ENCODE measurements around the gene GUCY1A1. TPM values are rescaled to one million over a fixed set of nuclear protein-coding genes. Genes with fewer than 3 reads are reported as not detected.

GUCY1A1 gene
- total RNA-seq, 3 donors from 2014 or later (not counting 1 experiment from before 2014, with no cell fraction given) = 4.1 to 7.4 (median 5.2) TPM

DNA sequence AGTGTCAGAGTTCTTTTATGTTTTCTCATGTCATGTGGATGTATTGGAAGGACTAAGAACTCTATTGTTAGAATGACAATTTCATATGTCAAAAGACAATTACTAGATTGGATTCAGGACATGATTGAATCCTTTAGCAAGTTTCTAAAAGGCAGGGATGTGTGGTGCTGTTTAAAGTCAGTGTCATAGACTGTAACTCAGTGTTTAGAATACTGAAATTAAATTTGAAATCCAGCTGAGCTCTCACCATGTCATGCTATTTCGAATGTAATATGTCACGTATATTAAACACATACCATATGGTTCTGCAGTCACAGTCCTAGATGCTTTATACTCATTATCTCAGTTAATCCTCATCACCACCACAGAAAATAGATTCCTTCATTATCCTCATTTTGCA lies 100.0 kb downstream of the GUCY1A1 start:
- H3K4me1 Mint-ChIP-seq = no peaks in the 10 kb centered on the region
- H3K4me3 Mint-ChIP-seq = no peak overlapping the region
- H3K36me3 ChIP-seq (ENCODE audit: control insufficient read depth, insufficient read depth, low read length) = no peaks in the 10 kb centered on the region
- H3K27me3 ChIP-seq (ENCODE audit: control insufficient read depth, insufficient read depth, low read length) = no peaks in the 10 kb centered on the region
- no peaks in the 10 kb centered on the region for H3K27me3 Mint-ChIP-seq (ENCODE audit: low read depth in 2 of 2)
- H3K36me3 Mint-ChIP-seq = no peaks in the 10 kb centered on the region
- ATAC-seq = no peak
- TF ChIP-seq, protein P1, sequence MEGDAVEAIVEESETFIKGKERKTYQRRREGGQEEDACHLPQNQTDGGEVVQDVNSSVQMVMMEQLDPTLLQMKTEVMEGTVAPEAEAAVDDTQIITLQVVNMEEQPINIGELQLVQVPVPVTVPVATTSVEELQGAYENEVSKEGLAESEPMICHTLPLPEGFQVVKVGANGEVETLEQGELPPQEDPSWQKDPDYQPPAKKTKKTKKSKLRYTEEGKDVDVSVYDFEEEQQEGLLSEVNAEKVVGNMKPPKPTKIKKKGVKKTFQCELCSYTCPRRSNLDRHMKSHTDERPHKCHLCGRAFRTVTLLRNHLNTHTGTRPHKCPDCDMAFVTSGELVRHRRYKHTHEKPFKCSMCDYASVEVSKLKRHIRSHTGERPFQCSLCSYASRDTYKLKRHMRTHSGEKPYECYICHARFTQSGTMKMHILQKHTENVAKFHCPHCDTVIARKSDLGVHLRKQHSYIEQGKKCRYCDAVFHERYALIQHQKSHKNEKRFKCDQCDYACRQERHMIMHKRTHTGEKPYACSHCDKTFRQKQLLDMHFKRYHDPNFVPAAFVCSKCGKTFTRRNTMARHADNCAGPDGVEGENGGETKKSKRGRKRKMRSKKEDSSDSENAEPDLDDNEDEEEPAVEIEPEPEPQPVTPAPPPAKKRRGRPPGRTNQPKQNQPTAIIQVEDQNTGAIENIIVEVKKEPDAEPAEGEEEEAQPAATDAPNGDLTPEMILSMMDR (IDR thresholded peaks at IDR 0.05) = no peak
- H3K27ac Mint-ChIP-seq = no peak overlapping the region
- WGBS (ENCODE audit: insufficient coverage) = 100% methylated on average over 2 of the region's 2 CpGs
- H3K9me3 ChIP-seq (ENCODE audit: control insufficient read depth, insufficient read depth, low read length) = no peaks in the 10 kb centered on the region
- no peaks in the 10 kb centered on the region for H3K9me3 Mint-ChIP-seq
- DNase-seq = no peak
- H3K4me3 ChIP-seq (ENCODE audit: low read length) = no peak overlapping the region
- H3K4me1 ChIP-seq (ENCODE audit: control insufficient read depth, insufficient read depth, low read length) = no peaks in the 10 kb centered on the region
- H3K27ac ChIP-seq (ENCODE audit: low read length) = no peak overlapping the region
- intact Hi-C loops (cut with micrococcal nuclease) = no loop called here

DNA sequence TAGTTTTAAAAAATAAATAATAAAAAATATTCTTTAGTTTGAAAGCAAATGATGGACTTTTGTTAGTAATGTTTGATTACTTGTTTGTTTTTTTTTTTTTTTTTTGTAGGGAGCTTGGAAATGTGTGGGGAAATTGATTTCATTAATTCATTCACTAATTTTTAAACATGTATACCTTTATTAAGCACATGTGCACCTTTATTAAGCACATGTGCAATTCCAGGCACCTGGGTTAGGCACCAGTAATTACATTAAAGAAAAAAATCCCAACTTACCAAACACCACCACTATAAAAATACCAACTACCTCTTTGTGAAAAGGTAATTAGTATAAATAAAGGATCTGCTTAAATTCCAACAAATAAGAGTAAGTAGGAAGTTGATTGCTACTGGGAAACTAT lies 101.7 kb downstream of the GUCY1A1 start:
- Mint-ChIP-seq H3K9me3 (no peaks in the 10 kb centered on the region), H3K4me3 (no peak overlapping the region), H3K4me1 (no peaks in the 10 kb centered on the region), H3K36me3 (no peaks in the 10 kb centered on the region), H3K27ac (no peak overlapping the region), H3K27me3 (ENCODE audit: low read depth in 2 of 2) (no peaks in the 10 kb centered on the region)
- intact Hi-C loops (cut with micrococcal nuclease) = no loop called here
- Histone ChIP-seq H3K4me1 (ENCODE audit: control insufficient read depth, insufficient read depth, low read length) (no peaks in the 10 kb centered on the region), H3K4me3 (ENCODE audit: low read length) (no peak overlapping the region), H3K27ac (ENCODE audit: low read length) (no peak overlapping the region), H3K36me3 (ENCODE audit: control insufficient read depth, insufficient read depth, low read length) (no peaks in the 10 kb centered on the region), H3K27me3 (ENCODE audit: control insufficient read depth, insufficient read depth, low read length) (no peaks in the 10 kb centered on the region), H3K9me3 (ENCODE audit: control insufficient read depth, insufficient read depth, low read length) (no peaks in the 10 kb centered on the region)
- ATAC-seq (no peak), DNase-seq (no peak)
- TF ChIP-seq, protein P1 (IDR thresholded peaks at IDR 0.05) = no peak

DNA sequence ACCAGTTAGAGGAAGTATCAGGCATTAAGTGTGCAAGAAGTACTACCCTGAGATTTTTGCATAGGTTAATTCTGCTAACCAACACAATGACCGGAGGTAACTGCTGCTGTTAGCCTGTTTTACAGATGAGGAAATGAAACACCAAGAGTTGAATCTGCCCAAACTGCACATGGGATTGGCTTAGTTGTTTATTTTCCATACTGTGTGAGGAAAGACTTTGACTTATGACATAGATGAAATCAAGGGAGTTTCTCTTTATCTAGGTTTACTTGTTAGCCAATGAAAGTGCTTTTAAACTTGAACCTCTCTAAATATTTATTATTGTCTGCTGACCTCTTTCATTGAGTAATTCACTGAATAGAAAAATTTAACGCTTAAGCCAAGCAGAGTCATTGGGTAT lies 102.4 kb downstream of the GUCY1A1 start:
- Mint-ChIP-seq H3K27me3 (ENCODE audit: low read depth in 2 of 2) (no peaks in the 10 kb centered on the region), H3K9me3 (no peaks in the 10 kb centered on the region), H3K4me3 (no peak overlapping the region), H3K4me1 (no peaks in the 10 kb centered on the region), H3K27ac (no peak overlapping the region), H3K36me3 (no peaks in the 10 kb centered on the region)
- 82% methylated on average over 2 of the region's 2 CpGs for WGBS (ENCODE audit: insufficient coverage)
- intact Hi-C loops (cut with micrococcal nuclease) = no loop called here
- H3K4me1 ChIP-seq (ENCODE audit: control insufficient read depth, insufficient read depth, low read length) = no peaks in the 10 kb centered on the region
- H3K4me3 ChIP-seq (ENCODE audit: low read length) = no peak overlapping the region
- H3K27ac ChIP-seq (ENCODE audit: low read length) = no peak overlapping the region
- DNase-seq = no peak
- TF ChIP-seq, protein P1 (IDR thresholded peaks at IDR 0.05) = no peak
- H3K36me3 ChIP-seq (ENCODE audit: control insufficient read depth, insufficient read depth, low read length) = no peaks in the 10 kb centered on the region
- no peaks in the 10 kb centered on the region for H3K27me3 ChIP-seq (ENCODE audit: control insufficient read depth, insufficient read depth, low read length)
- no peak for ATAC-seq
- H3K9me3 ChIP-seq (ENCODE audit: control insufficient read depth, insufficient read depth, low read length) = no peaks in the 10 kb centered on the region

DNA sequence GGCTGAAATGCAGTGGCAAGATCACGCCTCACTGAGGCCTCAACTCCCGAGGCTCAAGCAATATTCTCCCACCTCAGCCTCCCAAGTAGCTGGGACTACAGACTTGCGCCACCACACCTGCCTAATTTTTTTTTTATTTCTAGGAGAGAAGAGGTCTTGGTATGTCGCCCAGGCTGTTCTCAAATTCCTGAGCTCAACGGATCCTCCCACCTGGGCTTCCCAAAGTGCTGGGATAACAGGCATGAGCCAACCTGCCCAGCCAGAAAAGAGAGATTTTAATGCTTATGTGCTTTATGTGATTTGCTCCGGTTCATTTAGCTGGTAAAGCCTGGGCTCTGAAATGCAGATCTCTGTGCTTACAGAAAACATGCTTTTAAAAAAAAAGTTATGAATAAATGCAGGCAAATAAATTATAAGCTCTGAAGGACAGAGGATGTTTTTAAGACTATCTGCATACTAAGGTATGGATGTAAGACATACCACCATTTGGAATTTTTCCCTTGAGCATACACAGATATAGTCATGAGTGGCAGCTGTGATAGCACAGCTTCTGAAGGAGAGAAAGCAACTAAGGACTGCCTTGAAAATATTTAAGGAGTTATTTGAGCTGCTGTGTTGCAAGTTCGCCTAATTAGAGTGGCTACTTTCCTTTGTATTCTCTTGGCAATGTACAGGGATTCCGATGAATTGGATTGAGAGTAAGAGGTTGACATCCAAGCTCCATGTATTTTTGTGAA lies 106.0 kb downstream of the GUCY1A1 start:
- Mint-ChIP-seq H3K27ac (no peak overlapping the region), H3K9me3 (no peaks in the 10 kb centered on the region), H3K27me3 (ENCODE audit: low read depth in 2 of 2) (no peaks in the 10 kb centered on the region), H3K4me1 (no peaks in the 10 kb centered on the region), H3K36me3 (no peaks in the 10 kb centered on the region), H3K4me3 (no peak overlapping the region)
- Histone ChIP-seq H3K4me3 (ENCODE audit: low read length) (no peak overlapping the region), H3K9me3 (ENCODE audit: control insufficient read depth, insufficient read depth, low read length) (no peaks in the 10 kb centered on the region), H3K4me1 (ENCODE audit: control insufficient read depth, insufficient read depth, low read length) (no peaks in the 10 kb centered on the region), H3K27ac (ENCODE audit: low read length) (no peak overlapping the region), H3K36me3 (ENCODE audit: control insufficient read depth, insufficient read depth, low read length) (no peaks in the 10 kb centered on the region), H3K27me3 (ENCODE audit: control insufficient read depth, insufficient read depth, low read length) (no peaks in the 10 kb centered on the region)
- ATAC-seq (no peak), DNase-seq (no peak)
- intact Hi-C loops (cut with micrococcal nuclease) = no loop called here
- TF ChIP-seq, protein P1 (IDR thresholded peaks at IDR 0.05) = no peak
- WGBS (ENCODE audit: insufficient coverage) = 93% methylated on average over 7 of the region's 8 CpGs

Measured in natural killer cell (primary cell).